GM12878 (cell line): ENCODE data around the gene PODXL2. TPM values are rescaled to one million over a fixed set of nuclear protein-coding genes. Genes with fewer than 3 reads are reported as not detected.

ENCODE experiments used
- BCL3 ChIP-seq: IDR thresholded peaks from 2 replicates; pipeline ENCODE4 v1.6.1; 2011; ENCODE audit warnings: borderline replicate concordance, low read depth, mild to moderate bottlenecking, moderate library complexity, low read length; ENCODE audit not compliant: insufficient read depth, poor library complexity, severe bottlenecking
- E2F8 ChIP-seq: fragments of 450-650 bp; IDR thresholded peaks from 2 replicates; pipeline ENCODE4 v1.6.1; 2018; ENCODE audit warnings: mild to moderate bottlenecking, low read depth, moderate library complexity; ENCODE audit not compliant: partially characterized antibody
- SMC3 ChIP-seq: IDR thresholded peaks from 2 replicates; pipeline ENCODE4 v1.6.1; 2011; ENCODE audit warnings: low read length, improper control_type of control experiment, borderline replicate concordance
- TCF12 ChIP-seq: IDR thresholded peaks from 2 replicates; pipeline ENCODE4 v1.6.1; 2011; ENCODE audit warnings: low read depth, mild to moderate bottlenecking, low read length
- ZBED1 ChIP-seq: IDR thresholded peaks from 2 replicates; pipeline ENCODE4 v1.6.1; 2016; ENCODE audit warnings: borderline replicate concordance
- ZBTB4 ChIP-seq: fragments of 450-650 bp; formaldehyde crosslinking; IDR thresholded peaks from 2 replicates; pipeline ENCODE4 v1.4.0; 2022; ENCODE audit warnings: mild to moderate bottlenecking, moderate library complexity
- polyA plus RNA-seq, 11 experiments: library from polyadenylated mRNA; depleted of rRNA in 4 of 11; unstranded in 6 of 11; stranded (reverse) in 5 of 11; fragments of >200 nt; fragmentation: Nextera tagmentation in 4 of 11; fragmentation: Illumina TruSeq in 1 of 11; extraction: Ambion mirVana in 4 of 11; extraction: Trizol in 1 of 11; gene quantifications; 1 replicate in 1 of 11; 2 replicates in 10 of 11; pipeline versions ENCODE4 v1.2.1 to v1.2.3, GENCODE V29; 2011 to 2016; ENCODE audit warnings: inconsistent platforms in 2 of 11, missing spikeins in 2 of 11, low read depth in 1 of 11
- total RNA-seq, 4 experiments: library from RNA; depleted of rRNA in 3 of 4; stranded (reverse); fragments of >200 nt in 3 of 4; fragmentation: Illumina TruSeq in 1 of 4; extraction: Trizol in 1 of 4; gene quantifications; 2 replicates each; pipeline versions ENCODE4 v1.2.1 to v1.2.3, GENCODE V29; 2013 to 2021

PODXL2 gene
- total and polyA plus RNA-seq, 10 of the 15 experiments (the other 5 are each of a cell fraction or from before 2014, with no cell fraction given), result 0.03 to 24.4 (median 13.6) TPM; not detected in 2

GRCh38 chr3:127665586-127665985, 36.6 kb downstream of the PODXL2 start (continued):
- TF ChIP-seq SMC3 (no peak), ZBED1 (no peak), BCL3 (no peak), TCF12 (no peak), ZBTB4 (CRISPR knock-in tag) (no peak), E2F8 (no peak)
